Astrocyte (in vitro differentiated cells and primary cell): ENCODE measurements around the gene CDH13.

Experiments
- CTCF ChIP-seq: IDR thresholded peaks from 2 replicates; pipeline ENCODE4 v1.5.1; 2011; ENCODE audit warnings: low read depth, mild to moderate bottlenecking, inconsistent platforms, low read length, moderate library complexity; ENCODE audit not compliant: insufficient read depth
- EZH2 ChIP-seq: IDR thresholded peaks from 2 replicates; pipeline ENCODE4 v1.6.1; 2012; ENCODE audit warnings: mild to moderate bottlenecking, low read length, inconsistent platforms; ENCODE audit not compliant: insufficient read depth

GRCh38 chr16:83390759-83391158, 764.0 kb downstream of the CDH13 start:
- no peak for TF ChIP-seq CTCF
- TF ChIP-seq EZH2: no peak
